IPS DF 6.9 (cell line): Measurements from ENCODE around the gene UBE2E1.

Source experiments
- DNase-seq: peaks from one replicate; pipeline ENCODE4 v3.0.0-alpha.2; 2013; ENCODE audit warnings: low read depth, low spot score
- H3K27ac ChIP-seq: one replicate; pipeline ENCODE4 v1.5.1; 2013; ENCODE audit warnings: low read length, control low read depth
- H3K27me3 ChIP-seq: 2 replicates; pipeline ENCODE4 v1.6.1; 2013; ENCODE audit warnings: mild to moderate bottlenecking, low read length; ENCODE audit not compliant: control insufficient read depth, insufficient read depth
- H3K36me3 ChIP-seq: 2 replicates; pipeline ENCODE4 v1.6.1; 2013; ENCODE audit warnings: low read length; ENCODE audit not compliant: control insufficient read depth, insufficient read depth
- H3K4me1 ChIP-seq: 2 replicates; pipeline ENCODE4 v1.6.1; 2013; ENCODE audit warnings: low read length; ENCODE audit not compliant: control insufficient read depth, insufficient read depth
- H3K4me3 ChIP-seq: 2 replicates; pipeline ENCODE4 v1.5.1; 2013; ENCODE audit warnings: mild to moderate bottlenecking, low read length
- H3K9me3 ChIP-seq: 2 replicates; pipeline ENCODE4 v1.6.1; 2013; ENCODE audit warnings: low read length, inconsistent platforms; ENCODE audit not compliant: control insufficient read depth, insufficient read depth
- WGBS: extraction: QIAGEN DNeasy Blood & Tissue Kit; methylation state at CpG from one replicate; pipeline ENCODE4 v1.1.7; 2013; ENCODE audit warnings: mixed read lengths, missing lambda C conversion rate; ENCODE audit not compliant: insufficient read length, insufficient coverage; 5-methylcytosine and 5-hydroxymethylcytosine counted together

UBE2E1 gene

DNA sequence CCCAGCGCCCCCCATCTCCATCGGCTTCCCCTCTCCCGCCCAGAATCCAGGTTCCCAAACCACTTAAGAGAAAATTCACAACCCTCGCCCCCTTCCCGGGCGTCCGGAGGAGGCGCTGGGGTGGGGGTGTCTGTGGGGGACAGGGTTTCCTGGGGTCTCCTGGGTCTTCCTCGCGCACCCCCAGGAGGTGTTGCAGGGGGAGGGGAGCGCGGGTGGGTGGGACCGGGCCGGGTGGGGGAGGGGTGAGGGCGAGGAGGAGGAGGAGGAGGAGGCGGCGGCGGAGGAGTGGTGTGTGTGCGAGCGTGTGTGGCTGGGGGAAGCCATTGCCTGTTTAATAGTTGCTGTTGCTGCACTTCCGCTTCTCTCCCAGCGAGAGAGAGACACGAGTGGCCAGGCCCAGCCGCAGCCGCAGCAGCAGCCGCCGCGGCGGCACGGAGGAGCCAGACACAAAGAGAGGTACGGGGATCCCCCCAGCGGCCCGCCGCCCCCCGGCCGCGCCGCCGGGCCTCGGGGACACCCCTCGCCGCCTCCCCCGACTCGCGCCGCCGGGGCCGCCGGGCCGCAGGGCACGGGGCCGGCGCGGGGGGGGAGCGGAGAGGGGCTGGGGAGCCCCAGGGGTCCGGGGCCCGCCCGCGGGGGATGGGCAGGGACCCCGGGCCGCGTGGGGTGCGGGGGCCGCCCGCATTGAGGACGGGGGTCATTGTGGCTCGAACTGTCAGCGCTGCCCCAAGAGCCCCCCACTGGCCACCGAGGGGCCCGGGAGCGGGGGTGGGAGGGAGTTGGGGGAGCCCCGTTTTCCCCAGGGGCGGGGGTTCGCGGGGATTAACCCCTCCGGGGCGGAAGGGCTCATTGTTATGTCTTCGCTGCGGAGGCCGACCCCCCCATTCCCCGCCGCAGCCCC, at the start of gene UBE2E1:
TSS of gene UBE2E1 (plus strand) at position 323 of the 901 bp plus-strand sequence. CDS start 1,315 bp downstream, outside the sequence.
- WGBS, result no CpG with 5 or more reads among the region's 82 CpGs
- Histone ChIP-seq H3K27me3 (no peaks in the 10 kb centered on the region), H3K4me3 (peak within 1 kb of the TSS; percentile 62), H3K27ac (no peak within 1 kb of the TSS), H3K4me1 (peaks cover 2% of the 10 kb centered on the region; the same call in 1 of the 2 replicates), H3K36me3 (no peaks in the 10 kb centered on the region), H3K9me3 (no peaks in the 10 kb centered on the region)
- no peak for DNase-seq

DNA sequence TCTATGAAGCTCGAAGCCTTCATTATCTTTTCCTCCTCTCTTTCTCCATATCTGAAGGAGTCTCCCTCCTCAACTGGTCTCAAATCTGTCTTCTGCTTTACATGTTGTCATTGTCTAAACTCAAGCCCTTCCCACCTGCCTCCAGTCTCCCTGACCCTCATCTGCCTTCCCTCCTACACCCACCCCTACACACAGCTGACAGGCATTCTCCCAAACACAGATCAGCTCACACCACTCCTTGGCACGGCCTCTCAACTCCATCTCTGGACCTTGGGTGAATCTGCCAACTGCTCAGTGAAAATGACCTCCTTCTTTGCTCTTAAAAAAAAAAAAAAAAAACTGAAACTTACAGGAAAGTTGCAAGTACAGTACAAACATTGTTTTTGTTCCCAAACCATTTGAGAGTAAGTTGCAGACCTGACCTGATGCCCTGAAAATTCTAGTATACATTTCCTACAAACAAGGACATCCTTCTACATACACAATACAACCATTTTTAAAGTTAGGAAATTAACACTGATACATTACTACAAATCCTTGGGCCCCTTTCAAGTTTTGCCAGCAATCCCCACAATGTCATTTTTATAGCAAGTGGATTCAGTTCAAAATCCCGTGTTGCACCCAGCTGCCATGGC, 49.4 kb upstream of the UBE2E1 start:
- no peak overlapping the region for H3K27ac ChIP-seq
- WGBS, result no CpG with 5 or more reads among the region's 3 CpGs
- no peak for DNase-seq
- H3K9me3 ChIP-seq, result no peaks in the 10 kb centered on the region
- H3K4me3 ChIP-seq, result no peak overlapping the region
- no peaks in the 10 kb centered on the region for H3K27me3 ChIP-seq
- no peaks in the 10 kb centered on the region for H3K36me3 ChIP-seq
- H3K4me1 ChIP-seq, result peaks cover 5% of the 10 kb centered on the region; the same call in 1 of the 2 replicates

GRCh38 chr3:23758253-23758838, 47.4 kb upstream of the UBE2E1 start:
- no peak for DNase-seq
- WGBS, result no CpG with 5 or more reads among the region's 5 CpGs
- no peak overlapping the region for H3K27ac ChIP-seq
- H3K36me3 ChIP-seq, result no peaks in the 10 kb centered on the region
- H3K9me3 ChIP-seq, result no peaks in the 10 kb centered on the region
- H3K4me1 ChIP-seq, result peaks cover 3% of the 10 kb centered on the region; the same call in 1 of the 2 replicates
- H3K4me3 ChIP-seq, result no peak overlapping the region
- H3K27me3 ChIP-seq, result no peaks in the 10 kb centered on the region

DNA sequence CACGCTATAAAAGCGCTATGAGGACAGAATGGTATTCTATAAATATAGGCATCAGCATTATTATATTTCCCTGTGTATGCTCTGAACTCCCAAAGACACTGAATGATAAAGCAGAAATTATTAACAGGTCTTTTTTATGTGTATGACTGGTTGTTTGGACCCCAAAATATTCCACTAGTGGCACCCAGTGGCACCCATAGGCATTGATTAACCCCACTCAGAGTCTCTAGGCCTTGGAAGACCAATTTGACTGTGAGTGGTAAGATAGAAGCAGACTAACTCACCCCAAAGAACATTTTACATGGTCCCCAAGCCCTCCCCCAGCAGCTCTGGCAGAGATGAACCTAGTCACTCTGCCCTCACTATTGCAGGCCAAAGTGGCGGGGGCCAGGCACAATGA, 45.4 kb upstream of the UBE2E1 start:
- no peaks in the 10 kb centered on the region for H3K9me3 ChIP-seq
- H3K27me3 ChIP-seq, result no peaks in the 10 kb centered on the region
- H3K36me3 ChIP-seq, result no peaks in the 10 kb centered on the region
- H3K4me1 ChIP-seq, result peaks cover 3% of the 10 kb centered on the region; the same call in 1 of the 2 replicates
- no CpG with 5 or more reads among the region's 3 CpGs for WGBS
- DNase-seq, result no peak
- no peak overlapping the region for H3K27ac ChIP-seq
- no peak overlapping the region for H3K4me3 ChIP-seq

DNA sequence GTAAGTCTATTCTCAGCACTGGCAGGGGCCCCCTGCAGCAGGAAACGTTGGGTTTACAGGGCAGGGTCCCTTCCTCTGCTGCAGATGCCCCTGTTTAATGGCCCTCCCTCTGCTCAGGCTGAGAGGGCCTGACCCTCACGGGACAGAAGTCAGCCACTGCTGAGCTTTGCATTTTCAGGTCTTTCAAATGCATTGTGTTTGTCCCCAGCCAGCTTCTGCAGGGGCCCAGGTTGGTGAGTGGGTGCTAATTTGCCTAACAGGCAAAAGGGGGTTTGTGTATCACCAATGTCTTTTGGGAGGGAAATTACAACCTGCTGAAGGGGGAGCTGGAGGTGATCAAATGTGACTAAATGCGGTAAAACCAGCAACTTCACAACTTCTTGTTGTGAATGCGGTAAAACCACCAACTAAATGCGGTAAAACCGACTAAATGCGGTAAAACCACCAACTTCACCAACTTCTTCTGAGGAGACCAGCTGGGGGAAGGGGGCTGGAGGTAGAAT, 44.8 kb upstream of the UBE2E1 start:
- DNase-seq, result no peak
- Histone ChIP-seq H3K36me3 (no peaks in the 10 kb centered on the region), H3K4me3 (no peak overlapping the region), H3K27ac (no peak overlapping the region), H3K27me3 (no peaks in the 10 kb centered on the region), H3K9me3 (no peaks in the 10 kb centered on the region), H3K4me1 (peaks cover 3% of the 10 kb centered on the region; the same call in 1 of the 2 replicates)
- no CpG with 5 or more reads among the region's 7 CpGs for WGBS

DNA sequence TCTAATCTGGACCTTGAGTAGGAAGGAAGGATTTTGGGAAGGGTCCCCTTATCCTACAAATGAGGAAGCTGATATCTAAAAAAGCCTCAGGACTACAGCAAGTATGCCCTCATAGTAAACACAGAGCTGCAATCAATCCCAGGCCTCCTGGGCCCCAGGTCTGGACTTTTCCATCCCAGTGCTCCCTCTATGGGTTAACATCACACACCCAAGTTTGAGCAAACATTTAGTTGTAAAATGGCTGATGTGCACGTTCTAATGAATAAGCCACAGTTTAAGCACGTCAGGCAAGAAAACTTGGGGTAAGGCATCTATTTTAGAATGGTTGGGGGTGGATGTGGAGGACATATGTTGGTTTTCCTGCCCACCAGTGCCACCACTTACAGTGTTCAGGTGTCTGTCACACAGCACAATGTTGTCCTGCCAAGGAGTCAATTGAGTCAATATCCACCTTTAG, 44.3 kb upstream of the UBE2E1 start:
- no CpG with 5 or more reads among the region's 2 CpGs for WGBS
- no peaks in the 10 kb centered on the region for H3K27me3 ChIP-seq
- H3K36me3 ChIP-seq, result no peaks in the 10 kb centered on the region
- H3K9me3 ChIP-seq, result no peaks in the 10 kb centered on the region
- peaks cover 3% of the 10 kb centered on the region; the same call in 1 of the 2 replicates for H3K4me1 ChIP-seq
- no peak overlapping the region for H3K27ac ChIP-seq
- no peak overlapping the region for H3K4me3 ChIP-seq
- no peak for DNase-seq

GRCh38 chr3:23762214-23762613, 43.5 kb upstream of the UBE2E1 start:
- Histone ChIP-seq H3K36me3 (no peaks in the 10 kb centered on the region), H3K4me3 (no peak overlapping the region), H3K27me3 (no peaks in the 10 kb centered on the region), H3K9me3 (no peaks in the 10 kb centered on the region), H3K27ac (no peak overlapping the region), H3K4me1 (peaks cover 3% of the 10 kb centered on the region; the same call in 1 of the 2 replicates)
- no peak for DNase-seq
- WGBS, result no CpG with 5 or more reads among the region's 7 CpGs

- H3K36me3 ChIP-seq, result no peaks in the 10 kb centered on the region
- peaks cover 3% of the 10 kb centered on the region; the same call in 1 of the 2 replicates for H3K4me1 ChIP-seq
- no peak overlapping the region for H3K4me3 ChIP-seq
- no peaks in the 10 kb centered on the region for H3K27me3 ChIP-seq
- no peak overlapping the region for H3K27ac ChIP-seq
- H3K9me3 ChIP-seq, result no peaks in the 10 kb centered on the region
- WGBS, result no CpG with 5 or more reads among the region's 12 CpGs
- no peak for DNase-seq
These were observed 42.8 kb upstream of the UBE2E1 start for GRCh38 chr3:23762759-23763477.

GRCh38 chr3:23764407-23764806, 41.3 kb upstream of the UBE2E1 start:
- no peak overlapping the region for H3K27ac ChIP-seq
- no peaks in the 10 kb centered on the region for H3K27me3 ChIP-seq
- no peak overlapping the region for H3K4me3 ChIP-seq
- no peak for DNase-seq
- H3K4me1 ChIP-seq, result peaks cover 3% of the 10 kb centered on the region; the same call in 1 of the 2 replicates
- no CpG with 5 or more reads among the region's 1 CpG for WGBS
- no peaks in the 10 kb centered on the region for H3K9me3 ChIP-seq
- H3K36me3 ChIP-seq, result no peaks in the 10 kb centered on the region
